ENCODE measurements around the gene HDAC9.
"Not testable (repeated sequence)": the region's sequence is repeated elsewhere in the genome, so short reads cannot be mapped to it uniquely, and the experiment has no call there.

DNA sequence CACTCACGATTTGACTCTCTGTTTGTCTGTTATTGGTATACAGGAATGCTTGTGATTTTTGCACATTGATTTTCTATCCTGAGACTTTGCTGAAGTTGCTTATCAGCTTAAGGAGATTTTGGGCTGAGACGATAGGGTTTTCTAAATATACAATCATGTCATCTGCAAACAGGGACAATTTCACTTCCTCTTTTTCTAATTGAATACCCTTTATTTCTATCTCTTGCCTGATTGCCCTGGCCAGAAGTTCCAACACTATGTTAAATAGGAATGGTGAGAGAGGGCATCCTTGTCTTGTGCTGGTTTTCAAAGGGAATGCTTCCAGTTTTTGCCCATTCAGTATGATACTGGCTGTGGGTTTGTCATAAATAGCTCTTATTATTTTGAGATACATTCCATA is 240.5 kb downstream of the HDAC9 start:
- TF ChIP-seq EP300, POLR2A (IDR thresholded peaks at IDR 0.05): not testable (repeated sequence)
- TF ChIP-seq, protein P1, sequence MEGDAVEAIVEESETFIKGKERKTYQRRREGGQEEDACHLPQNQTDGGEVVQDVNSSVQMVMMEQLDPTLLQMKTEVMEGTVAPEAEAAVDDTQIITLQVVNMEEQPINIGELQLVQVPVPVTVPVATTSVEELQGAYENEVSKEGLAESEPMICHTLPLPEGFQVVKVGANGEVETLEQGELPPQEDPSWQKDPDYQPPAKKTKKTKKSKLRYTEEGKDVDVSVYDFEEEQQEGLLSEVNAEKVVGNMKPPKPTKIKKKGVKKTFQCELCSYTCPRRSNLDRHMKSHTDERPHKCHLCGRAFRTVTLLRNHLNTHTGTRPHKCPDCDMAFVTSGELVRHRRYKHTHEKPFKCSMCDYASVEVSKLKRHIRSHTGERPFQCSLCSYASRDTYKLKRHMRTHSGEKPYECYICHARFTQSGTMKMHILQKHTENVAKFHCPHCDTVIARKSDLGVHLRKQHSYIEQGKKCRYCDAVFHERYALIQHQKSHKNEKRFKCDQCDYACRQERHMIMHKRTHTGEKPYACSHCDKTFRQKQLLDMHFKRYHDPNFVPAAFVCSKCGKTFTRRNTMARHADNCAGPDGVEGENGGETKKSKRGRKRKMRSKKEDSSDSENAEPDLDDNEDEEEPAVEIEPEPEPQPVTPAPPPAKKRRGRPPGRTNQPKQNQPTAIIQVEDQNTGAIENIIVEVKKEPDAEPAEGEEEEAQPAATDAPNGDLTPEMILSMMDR (IDR thresholded peaks at IDR 0.05): not testable (repeated sequence)
